GM12878 (cell line): ENCODE results near the gene BLNK.

ENCODE experiments used
- CTCF ChIP-seq, 3 experiments: IDR thresholded peaks in 2 of 3; conservative IDR thresholded peaks in 1 of 3; 2 replicates each; pipeline ENCODE4 v1.5.1; 2011; ENCODE audit warnings: low read depth in 3 of 3, low read length in 3 of 3, mild to moderate bottlenecking in 3 of 3, control low read depth in 2 of 3, moderate library complexity in 2 of 3, inconsistent platforms in 1 of 3, mixed read lengths in 1 of 3; ENCODE audit not compliant: control insufficient read depth in 2 of 3, insufficient read depth in 1 of 3; ENCODE audit errors: extremely low read depth in 1 of 3
- GATAD2B ChIP-seq: fragments of 450-650 bp; conservative IDR thresholded peaks from 2 replicates; pipeline ENCODE4 v1.6.1; 2017; ENCODE audit warnings: low read depth, mild to moderate bottlenecking, moderate library complexity
- MXI1 ChIP-seq: fragments of 150-350 bp; IDR thresholded peaks from 2 replicates; pipeline ENCODE4 v1.6.1; 2011; ENCODE audit warnings: low read depth, mild to moderate bottlenecking, inconsistent platforms, low read length, improper control_type of control experiment
- NFIC ChIP-seq: IDR thresholded peaks from 2 replicates; pipeline ENCODE4 v1.6.1; 2012; ENCODE audit warnings: low read depth, mild to moderate bottlenecking, inconsistent platforms, low read length, moderate library complexity
- NR2C2 ChIP-seq: IDR thresholded peaks from 2 replicates; pipeline ENCODE4 v1.6.1; 2011; ENCODE audit warnings: borderline replicate concordance, low read depth; ENCODE audit not compliant: control insufficient read depth, insufficient read length
- PAX5 ChIP-seq: IDR thresholded peaks from 2 replicates; pipeline ENCODE4 v1.6.1; 2011; ENCODE audit warnings: low read depth, low read length, borderline replicate concordance
- PAX8 ChIP-seq: fragments of 450-650 bp; IDR thresholded peaks from 2 replicates; pipeline ENCODE4 v1.6.1; 2017; ENCODE audit warnings: mild to moderate bottlenecking, moderate library complexity
- PML ChIP-seq: IDR thresholded peaks from 2 replicates; pipeline ENCODE4 v1.6.1; 2012; ENCODE audit warnings: low read length, inconsistent platforms
- POLR2A ChIP-seq: IDR thresholded peaks from 2 replicates; pipeline ENCODE4 v1.6.1; 2011; ENCODE audit warnings: low read depth, mild to moderate bottlenecking, low read length
- REST ChIP-seq: IDR thresholded peaks from 2 replicates; pipeline ENCODE4 v1.6.1; 2012; ENCODE audit warnings: mild to moderate bottlenecking, low read depth, low read length
- TCF12 ChIP-seq: IDR thresholded peaks from 2 replicates; pipeline ENCODE4 v1.6.1; 2011; ENCODE audit warnings: low read depth, mild to moderate bottlenecking, low read length
- YBX1 ChIP-seq: fragments of 450-650 bp; IDR thresholded peaks from 2 replicates; pipeline ENCODE4 v1.6.1; 2016; ENCODE audit warnings: antibody characterized with exemption
- YY1 ChIP-seq: IDR thresholded peaks from 2 replicates; pipeline ENCODE4 v1.6.1; 2011; ENCODE audit warnings: low read depth, mild to moderate bottlenecking, low read length
- ZBED1 ChIP-seq: IDR thresholded peaks from 2 replicates; pipeline ENCODE4 v1.6.1; 2016; ENCODE audit warnings: borderline replicate concordance

- TF ChIP-seq PAX8 (no peak), MXI1 (no peak), POLR2A (no peak), ZBED1 (no peak), REST (no peak), PML (no peak), PAX5 (no peak), CTCF (IDR thresholded peaks at IDR 0.05 in 2 of 3, conservative IDR thresholded peaks at IDR 0.05 in 1 of 3; ENCODE audit: control insufficient read depth in 2 of 3, extremely low read depth in 1 of 3, insufficient read depth in 1 of 3, low read depth in 3 of 3, low read length in 3 of 3) (no peak), YY1 (no peak), NFIC (no peak), GATAD2B (no peak), YBX1 (no peak), TCF12 (no peak), NR2C2 (no peak)
Measured at GRCh38 chr10:96152437-96152836, 118.9 kb downstream of the BLNK start.
